Fibroblast of the conjunctiva (primary cell): ENCODE data around the gene ERBB4.
"Not testable (repeated sequence)": the region's sequence is repeated elsewhere in the genome, so short reads cannot be mapped to it uniquely, and the experiment has no call there.

Source experiments
- DNase-seq: peaks from one replicate; pipeline ENCODE4 v3.0.0-alpha.2; 2010; ENCODE audit warnings: low read depth

Gene ERBB4

DNA sequence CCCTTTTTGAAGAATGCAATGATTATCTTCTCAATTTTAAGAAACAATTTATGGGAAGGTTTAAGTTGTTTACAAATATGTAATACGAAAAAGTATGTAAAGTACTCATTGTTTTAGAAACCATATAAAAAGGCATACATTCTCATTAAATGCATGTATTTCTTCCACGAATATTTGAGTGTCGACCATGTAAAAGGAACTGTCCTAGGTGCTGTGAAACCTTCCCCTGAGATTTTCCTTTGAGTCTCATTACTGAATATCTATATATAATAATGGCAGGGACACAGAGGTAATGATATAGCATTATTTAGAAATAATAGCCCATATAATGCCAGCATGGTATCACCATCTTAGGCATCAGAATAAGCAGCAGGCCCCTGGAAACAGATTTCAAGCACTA is 239.3 kb downstream of the ERBB4 start:
- DNase-seq: no peak

DNA sequence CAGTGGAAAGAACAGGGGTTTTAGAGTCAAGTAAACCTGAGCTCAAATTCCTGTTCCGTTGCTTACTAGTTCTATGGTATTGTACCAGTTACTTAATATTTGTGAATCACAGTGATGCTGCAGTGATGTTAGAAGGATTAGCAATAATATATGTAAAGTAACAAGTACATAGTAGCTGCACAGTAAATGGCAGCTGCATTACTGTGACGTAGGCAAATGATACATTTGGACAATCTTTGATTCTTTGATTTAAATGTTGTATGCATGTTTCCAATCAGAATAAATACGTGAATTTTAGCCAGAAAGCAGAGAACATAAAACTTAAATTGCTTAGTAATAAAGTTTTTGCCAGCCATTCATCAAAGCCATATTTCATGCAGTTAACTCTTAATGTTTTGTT is 243.0 kb downstream of the ERBB4 start:
- no peak for DNase-seq

DNA sequence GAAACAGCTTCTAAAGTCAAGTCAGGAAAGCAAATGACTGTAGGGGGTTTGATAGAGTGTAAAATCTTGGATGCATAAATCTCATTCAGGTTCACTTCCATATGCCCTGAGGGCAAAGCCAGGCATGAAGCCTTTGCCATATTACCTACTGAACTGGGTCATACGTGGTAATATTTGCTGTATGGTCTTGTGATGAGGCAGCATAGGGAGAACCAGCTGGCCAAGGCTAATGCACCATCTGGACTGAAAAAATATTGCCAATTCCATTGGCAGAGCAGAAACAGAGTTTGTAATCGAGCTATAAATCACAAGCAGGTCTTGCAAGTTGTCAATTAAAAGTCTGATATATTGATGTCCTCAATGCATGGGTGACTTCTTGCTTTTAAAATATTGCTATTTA is 243.8 kb downstream of the ERBB4 start:
- no peak for DNase-seq

DNA sequence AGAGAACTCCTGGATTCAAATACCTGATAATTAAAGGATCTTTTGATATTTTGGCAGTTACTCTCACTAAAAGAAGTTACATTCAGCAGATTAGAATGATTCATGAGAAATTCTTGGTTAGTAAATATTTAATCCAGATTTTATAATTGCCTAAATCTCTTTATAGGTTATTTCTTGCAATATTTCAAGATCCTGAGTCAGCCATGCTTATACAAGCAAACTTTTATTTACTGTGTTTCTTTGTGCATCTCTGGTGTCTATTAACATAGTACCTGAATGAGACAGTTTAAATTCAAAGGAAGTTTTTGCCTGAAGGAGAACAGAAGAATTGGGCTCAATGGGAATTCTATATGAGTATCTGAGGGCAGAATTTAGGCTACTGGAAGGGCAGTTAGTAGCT is 249.3 kb downstream of the ERBB4 start:
- DNase-seq: no peak

DNA sequence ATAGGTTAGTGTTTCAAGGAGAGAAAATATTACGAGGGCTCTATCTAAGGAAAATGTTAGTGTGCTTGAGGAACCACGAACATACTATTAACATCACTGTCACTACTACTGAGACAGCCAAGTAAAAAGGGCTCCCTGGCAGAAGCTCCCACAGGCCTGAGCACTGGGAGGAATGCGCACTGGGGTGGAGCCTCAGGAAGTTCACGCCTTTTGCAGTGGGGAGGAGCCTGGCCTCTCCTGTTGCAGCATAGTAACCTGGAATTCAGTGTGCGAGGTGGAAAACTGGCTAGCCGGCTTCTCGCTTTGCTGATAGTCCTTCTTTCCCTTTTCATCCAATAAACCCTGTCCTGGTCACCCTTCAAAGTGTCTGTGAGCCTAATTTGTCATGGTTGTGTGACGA is 250.3 kb downstream of the ERBB4 start:
- DNase-seq: no peak

DNA sequence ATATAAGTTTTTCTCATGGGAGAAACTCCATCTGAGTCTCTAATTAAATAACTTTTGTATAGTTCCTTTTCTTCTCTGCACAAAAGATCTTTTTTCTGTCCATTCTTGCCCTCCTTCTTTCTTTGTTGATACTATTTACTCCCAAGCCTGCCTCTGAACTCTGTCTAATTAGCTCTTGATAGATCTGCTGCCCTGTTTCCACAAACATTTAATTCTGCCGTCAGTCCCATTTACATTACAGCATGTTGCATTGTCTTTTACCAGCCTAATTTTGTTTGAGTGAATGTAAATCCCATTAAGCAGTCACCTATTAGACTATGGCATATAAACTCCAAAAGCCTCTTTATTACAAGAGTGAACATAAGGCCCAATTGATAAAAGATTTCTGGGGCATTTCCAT is 254.4 kb downstream of the ERBB4 start:
- DNase-seq: no peak

DNA sequence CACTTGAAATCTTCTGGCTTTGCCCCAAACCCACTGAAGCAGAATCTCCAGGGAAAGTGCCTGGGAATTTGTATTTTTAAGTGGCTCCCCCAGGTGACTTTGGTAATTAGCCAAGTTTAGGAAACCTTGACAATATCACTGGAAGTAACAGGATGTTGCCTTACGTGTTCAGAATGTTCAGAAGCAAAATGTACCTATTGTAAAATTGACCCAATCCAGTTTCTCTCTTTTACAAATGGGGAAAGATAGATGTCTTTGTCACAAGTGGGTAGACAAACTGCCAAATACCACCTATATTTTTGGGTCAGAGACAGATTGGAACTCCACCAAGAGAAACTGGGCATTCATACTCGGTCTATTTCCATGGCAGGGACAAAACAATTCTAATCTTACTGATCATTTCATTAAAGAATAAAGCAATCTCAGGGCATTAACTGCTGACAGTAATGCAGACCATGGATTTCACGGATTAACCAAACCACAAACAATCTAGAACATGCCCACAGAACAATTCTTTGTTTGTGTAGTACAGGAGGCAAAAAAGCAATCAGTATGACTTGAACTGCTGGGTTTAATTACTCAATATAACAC is 255.8 kb downstream of the ERBB4 start:
- DNase-seq: no peak

DNA sequence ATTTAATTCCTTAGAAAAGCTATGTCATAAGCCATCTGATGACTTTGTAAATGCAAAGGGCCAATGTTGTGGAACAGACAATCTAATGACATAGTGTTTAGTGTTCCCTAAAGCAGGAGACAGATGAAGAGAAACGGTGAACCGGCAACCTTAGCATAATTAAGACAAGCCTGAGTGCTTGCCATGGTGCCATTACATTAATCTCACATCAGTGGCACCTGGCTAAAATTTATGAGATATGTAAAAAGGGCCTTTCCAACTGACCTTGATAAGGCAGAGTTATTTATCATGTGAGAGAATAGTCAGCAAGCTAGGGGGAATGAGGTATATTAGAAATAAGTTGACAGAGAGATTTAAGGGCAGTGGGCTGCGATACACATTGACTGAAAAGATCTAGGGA is 261.8 kb downstream of the ERBB4 start:
- DNase-seq: no peak

DNA sequence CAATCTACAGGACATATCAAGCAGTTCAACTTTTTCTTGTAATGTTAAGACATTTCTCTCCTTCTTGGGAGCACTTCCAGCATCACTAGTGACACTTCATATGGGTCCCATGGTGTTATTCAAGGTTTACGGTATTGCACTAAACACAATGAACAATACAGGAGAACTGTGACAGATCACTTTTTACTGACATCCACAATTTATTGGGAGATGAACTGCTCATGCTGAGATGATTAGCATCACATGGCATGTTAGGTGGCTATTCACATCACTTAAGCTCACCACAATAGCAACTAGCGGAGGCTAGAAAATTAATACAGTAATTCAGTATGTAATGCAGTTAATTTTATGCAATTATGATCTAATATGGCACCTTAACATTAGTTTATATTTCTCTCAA is 264.4 kb downstream of the ERBB4 start:
- DNase-seq: no peak

DNA sequence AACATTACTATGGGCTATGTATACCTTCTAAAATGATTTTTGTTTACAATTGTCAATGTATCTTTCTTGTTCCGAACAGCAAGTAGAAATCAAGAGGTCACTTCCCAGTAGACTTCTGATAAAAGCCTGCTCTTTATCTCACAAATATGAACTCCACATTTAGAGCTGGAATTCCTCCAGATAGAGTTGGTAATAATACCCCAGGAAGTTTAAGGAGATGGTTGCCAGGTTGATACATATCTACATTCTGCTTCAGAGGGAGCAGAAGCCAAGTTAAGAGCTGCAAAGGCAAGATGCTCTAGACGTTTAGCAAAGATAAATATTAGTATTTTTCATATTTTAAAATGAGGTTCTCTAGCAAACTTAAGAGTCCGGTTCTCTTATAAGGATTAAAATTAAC is 267.0 kb downstream of the ERBB4 start:
- DNase-seq: no peak

DNA sequence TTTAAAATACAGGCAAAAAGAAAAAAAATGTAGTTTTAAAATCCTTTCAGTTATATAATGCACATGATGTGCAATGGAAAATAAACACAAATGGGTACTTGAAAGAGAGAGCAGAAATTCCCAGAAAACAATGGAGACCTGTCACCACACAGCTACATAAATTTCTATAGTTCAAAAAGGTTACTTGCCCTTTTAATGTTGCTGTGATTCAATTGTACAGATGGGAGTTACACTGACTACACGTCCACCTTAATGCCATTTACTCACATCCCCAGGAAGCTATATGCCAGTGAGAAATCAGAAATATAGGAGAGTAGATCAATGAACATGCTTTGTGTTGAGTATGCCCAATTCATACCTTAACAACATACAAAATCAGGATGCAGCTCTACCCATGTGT is 269.6 kb downstream of the ERBB4 start:
- no peak for DNase-seq

DNA sequence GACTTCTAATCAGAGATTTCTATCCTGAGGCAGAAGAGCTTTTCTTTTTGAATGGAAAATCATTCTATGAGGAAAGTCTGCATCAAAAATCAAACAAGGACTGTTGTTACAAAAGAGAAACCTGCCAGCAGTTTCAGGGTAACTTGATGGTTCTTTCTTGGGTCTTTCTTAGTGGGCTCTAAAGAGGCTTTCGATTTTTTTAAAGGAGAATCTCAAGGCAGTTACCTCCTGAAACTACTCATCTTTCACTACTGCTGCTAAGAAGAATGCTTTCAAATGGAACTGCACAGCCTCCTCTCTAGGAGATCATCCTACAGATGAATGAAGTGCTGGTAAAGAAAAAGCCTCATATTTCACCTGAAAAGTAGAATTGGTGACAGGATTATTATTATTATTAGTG is 272.3 kb downstream of the ERBB4 start:
- DNase-seq: no peak

DNA sequence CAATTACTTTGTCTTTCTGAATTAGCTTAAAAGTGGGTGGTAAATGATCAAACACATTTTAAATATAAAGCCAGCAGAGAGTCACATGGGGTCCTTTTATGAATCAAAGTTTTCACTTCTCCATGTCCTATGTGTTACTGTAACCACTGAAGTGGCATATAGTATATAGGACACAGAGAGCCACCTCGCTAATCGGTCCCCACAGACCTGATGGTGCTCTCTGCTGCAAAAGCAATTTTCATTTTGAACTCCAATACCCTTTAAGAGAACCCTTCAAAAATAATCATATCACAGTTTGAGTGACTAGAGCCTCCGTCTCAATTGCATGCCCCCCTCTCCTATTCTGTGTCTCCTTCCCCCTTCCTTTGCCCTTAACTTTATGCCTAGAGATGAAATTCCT is 272.8 kb downstream of the ERBB4 start:
- DNase-seq: no peak

DNA sequence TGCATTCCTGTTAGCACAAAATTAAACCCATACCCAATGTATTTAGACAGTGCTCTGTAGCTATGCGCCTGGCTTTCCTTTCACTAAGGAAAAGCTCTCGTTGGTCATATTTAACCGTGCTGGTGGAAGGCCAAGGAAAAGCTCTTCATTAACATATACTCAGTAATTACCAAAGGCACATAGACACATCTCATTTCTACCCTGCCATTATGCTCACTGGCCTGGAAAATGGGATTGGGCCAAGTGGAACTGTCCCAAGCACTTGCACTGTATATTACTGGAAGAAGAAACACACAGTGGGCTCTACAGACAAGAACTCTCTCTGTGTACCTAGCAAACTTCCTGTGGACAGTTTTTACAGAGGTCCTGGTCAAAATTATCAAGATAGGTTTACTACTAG is 274.4 kb downstream of the ERBB4 start:
- no peak for DNase-seq

DNA sequence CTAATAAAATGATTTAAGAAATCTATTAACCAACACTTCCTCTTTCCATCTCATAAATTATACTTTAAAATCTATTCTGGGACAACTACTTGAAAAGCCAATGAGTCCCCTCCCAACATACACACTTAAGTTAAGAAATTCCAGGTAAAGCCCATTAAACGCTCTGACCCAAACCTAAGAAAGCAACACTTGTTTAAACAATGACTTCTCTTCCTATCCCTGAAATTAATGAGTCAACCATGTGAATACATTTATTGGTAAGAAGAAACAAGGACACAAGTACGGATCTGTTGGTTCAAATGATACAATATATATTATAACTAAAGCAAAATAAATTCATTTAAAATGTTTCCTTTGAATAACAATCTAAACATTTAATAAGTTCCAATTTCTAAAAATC is 279.4 kb downstream of the ERBB4 start:
- DNase-seq: no peak

DNA sequence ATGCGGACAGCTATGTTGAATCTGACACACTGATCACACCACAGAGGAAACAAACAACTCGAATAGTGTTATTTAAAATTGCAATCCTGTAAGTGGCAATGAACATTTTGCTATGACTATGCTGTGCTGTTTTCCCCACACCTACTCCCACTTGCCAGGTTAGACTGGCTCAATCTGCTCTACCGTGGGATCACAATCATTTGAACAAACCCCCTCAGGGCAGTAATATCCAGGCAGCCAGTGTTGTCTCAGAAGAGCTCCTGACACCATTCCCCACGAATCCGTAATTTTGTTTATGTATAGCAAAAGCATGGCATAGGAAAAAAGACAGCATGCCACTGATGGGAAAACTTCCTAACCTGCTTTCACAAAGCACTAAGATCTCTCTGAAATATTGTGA is 284.3 kb downstream of the ERBB4 start:
- DNase-seq: no peak

DNA sequence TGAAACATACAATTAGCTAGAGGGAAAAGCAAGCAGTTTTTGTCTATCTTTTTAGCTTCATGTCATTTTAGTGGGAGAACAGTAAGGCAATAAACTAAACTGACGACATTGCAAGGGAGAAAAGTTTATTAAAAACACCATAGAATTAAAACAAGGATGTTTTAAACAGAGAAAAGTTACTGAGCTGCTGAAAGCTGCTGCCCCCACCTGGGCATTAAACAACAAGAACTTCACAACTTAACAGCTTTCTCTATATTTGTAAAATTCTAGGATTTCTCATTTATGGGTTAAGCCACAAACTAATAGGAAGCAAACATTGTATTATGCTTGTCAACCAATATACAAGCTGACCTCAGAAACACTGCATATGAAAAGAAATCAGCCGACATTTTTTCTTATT is 289.2 kb downstream of the ERBB4 start:
- peak; percentile 17 for DNase-seq

DNA sequence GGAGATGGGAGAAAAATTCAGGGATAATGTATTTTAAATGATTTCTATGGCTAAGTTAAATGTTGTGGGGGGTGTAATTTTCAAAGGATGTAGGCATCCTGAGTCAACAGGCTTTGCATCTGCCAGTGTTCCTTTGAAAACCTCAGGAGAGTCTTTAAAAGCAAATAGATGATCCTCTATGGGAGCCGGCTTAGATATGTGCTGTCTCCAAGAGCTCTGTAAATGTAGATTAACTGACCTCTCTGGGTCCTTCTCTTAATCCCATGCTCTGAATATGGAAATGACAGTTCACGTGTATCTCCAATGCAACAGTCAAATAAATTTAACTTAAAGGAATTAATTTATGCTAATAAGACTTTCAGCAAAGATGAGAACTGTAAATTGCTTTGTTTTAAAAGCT is 292.7 kb downstream of the ERBB4 start:
- no peak for DNase-seq

DNA sequence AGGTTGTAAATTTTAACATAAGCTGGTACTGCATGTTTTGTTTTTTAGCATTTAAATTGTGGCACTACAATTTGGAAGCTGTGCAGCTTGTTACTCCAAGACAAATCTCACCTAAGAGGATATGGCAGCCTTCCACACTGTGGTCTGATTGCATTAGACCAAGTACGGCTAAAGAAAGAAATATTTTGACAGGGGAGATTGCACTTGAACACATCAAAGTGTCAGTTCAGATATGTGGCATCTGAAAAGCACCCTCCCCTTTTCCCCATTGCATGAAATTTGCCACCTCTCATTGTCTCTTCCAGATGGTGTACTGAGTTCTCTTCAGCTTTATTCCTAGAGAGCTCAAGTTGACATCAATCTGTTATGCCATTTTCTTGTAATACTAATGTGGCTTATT is 295.9 kb downstream of the ERBB4 start:
- no peak for DNase-seq

DNA sequence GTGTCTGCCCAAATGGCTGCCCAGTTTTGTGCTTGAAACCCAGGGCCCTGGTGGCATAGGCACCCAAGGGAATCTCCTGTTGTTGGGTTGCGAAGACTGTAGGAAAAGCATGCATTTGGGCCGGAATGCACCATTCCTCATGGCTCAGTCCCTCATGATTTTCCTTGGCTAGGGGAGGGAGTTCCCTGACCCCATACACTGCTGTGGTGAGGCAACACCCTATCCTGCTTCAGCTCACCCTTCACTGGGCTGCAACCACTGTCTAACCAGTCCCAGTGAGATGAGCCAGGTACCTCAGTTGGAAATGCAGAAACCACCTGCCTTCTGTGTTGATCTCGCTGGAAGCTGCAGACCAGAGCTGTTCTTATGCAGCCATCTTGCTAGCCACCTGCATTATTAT is 300.4 kb downstream of the ERBB4 start:
- not testable (repeated sequence) for DNase-seq

DNA sequence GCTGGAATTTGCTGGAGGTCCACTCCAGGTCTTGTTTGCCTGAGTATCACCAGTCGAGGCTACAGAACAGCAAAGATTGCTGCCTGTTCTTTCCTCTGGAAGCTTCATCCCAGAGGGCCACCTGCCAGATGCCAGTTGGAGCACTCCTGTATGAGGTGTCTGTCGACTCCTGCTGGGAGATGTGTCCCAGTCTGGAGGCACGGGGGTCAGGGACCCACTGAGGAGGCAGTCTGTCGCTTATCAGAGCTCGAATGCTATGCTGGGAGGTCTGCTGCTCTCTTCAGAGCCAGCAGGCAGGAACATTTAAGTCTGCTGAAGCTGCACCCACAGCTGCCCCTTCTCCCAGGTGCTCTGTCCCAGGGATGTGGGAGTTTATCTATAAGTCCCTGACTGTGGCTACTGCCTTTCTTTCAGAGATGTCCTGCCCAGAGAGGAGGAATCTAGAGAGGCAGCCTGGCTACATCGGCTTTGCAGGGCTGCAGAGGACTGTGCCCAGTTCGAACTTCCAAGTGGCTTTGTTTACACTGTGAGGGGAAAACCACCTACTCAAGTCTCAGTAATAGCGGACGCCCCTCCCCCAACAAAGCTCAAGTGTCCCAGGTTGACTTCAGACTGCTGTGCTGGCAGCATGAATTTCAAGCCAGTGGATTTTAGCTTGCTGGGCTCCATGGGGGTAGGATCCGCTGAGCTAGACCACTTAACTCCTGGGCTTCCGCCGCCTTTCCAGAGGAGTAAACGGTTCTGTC is 301.1 kb downstream of the ERBB4 start:
- DNase-seq: no peak

DNA sequence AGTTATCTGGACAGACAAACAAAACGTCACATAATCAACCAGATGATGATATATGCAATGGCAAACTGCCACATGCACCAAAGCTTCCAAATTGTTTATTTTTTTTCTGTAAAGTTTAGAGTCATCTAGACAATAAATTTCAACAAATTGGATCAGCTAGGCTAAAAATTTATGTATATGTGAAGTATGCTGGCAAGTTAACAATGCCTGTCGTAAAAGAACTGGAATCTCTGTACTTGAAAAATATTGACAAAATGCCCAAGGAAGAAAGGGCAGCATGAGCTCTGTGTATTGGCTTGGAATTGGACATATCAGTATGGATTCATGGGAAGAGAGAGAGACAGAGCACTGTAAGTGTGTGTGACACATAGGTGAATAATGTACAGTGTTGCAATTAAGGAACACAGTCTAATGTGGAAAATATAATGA is 309.8 kb downstream of the ERBB4 start:
- DNase-seq: peak; percentile 21

DNA sequence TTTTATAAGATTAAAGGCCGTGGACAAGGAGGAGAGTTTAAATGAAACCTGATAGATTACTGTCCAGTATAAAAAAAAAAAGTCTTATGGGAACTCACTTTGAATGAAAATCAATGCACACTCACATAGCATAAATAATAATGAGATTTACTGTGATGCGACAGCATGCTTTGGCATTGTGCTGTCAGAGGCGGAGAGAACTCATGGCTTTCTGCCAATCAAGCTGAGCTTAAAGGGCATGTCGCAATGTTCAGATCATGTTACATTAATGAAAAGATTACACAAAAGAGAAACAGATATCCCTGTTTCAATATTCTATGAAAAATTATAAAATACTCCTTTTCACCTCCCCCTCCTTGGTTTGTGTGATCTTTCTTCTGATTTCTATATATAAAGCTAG is 310.8 kb downstream of the ERBB4 start:
- DNase-seq: peak; percentile 89

DNA sequence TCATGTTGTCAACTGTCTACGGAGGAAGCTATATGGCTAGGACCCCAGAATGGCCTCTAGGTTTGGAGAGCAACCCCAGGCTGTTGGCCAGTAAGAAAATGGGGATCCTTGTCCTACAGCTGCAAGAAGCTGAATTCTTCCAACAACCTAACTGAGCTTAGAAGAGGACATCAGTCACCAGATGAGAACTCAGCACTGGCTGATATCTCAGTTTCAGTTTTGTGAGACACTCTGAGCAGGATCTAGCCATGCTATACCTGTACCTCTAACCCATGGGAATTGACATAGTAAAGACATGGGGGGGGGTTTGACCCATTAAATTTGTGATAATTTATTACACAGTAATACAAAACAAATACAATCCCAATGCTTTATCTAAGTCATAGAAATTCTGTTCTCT is 312.5 kb downstream of the ERBB4 start:
- DNase-seq: no peak
